ENCODE results near the gene RABGEF1.
"Not testable (repeated sequence)": the region's sequence is repeated elsewhere in the genome, so short reads cannot be mapped to it uniquely, and the experiment has no call there.

Gene RABGEF1

GRCh38 chr7:66740302-66740979, at the start of gene RABGEF1:
Gene RABGEF1 (plus strand): TSS chr7:66740733. CDS start chr7:66771900, 31,167 bp downstream.
- peak; percentile 99 for DNase-seq (ENCODE audit: low spot score)

GRCh38 chr7:66693331-66693730, 47.2 kb upstream of the RABGEF1 start:
- DNase-seq (ENCODE audit: low spot score) = no peak

- DNase-seq (ENCODE audit: low spot score) = no peak
These were observed 46.2 kb upstream of the RABGEF1 start for GRCh38 chr7:66694286-66694685.

DNA sequence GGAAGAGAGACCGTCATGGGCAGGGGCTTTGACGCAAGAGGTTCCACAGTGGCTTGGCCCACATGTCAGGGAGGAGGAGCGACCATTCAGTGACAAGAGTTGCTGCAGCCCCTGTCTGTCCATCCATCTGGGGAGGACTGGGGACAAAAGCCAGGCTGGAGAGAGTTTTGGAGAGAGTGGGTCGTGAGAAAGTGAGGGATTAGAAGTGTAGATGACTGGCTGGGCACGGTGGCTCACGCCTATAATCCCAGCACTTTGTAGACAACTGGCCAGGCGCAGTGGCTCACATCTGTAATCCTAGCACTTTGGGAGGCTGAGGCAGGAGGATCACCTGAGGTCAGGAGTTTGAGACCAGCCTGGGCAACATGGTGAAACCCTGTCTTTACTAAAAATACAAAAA, 45.1 kb upstream of the RABGEF1 start:
- not testable (repeated sequence) for DNase-seq (ENCODE audit: low spot score)

DNA sequence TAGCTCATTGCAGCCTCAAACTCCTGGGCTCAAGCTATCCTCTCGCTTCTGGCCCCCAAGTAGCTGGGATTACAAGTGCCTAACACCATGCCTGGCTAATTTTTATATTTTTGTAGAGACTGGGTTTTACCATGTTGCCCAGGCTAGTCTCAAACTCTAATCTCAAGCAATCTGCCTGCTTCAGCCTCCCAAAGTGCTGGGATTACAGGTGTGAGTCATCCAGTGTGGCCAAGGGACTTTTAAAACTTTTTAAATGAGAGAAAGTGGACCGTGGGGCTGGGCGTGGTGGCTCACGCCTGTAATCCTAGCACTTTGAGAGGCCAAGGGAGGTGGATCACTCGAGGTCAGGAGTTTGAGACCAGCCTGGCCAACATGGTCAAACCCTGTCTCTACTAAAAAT, 44.4 kb upstream of the RABGEF1 start:
- not testable (repeated sequence) for DNase-seq (ENCODE audit: low spot score)

- DNase-seq (ENCODE audit: low spot score) = no peak
These were observed 43.8 kb upstream of the RABGEF1 start for GRCh38 chr7:66696774-66697191.

DNA sequence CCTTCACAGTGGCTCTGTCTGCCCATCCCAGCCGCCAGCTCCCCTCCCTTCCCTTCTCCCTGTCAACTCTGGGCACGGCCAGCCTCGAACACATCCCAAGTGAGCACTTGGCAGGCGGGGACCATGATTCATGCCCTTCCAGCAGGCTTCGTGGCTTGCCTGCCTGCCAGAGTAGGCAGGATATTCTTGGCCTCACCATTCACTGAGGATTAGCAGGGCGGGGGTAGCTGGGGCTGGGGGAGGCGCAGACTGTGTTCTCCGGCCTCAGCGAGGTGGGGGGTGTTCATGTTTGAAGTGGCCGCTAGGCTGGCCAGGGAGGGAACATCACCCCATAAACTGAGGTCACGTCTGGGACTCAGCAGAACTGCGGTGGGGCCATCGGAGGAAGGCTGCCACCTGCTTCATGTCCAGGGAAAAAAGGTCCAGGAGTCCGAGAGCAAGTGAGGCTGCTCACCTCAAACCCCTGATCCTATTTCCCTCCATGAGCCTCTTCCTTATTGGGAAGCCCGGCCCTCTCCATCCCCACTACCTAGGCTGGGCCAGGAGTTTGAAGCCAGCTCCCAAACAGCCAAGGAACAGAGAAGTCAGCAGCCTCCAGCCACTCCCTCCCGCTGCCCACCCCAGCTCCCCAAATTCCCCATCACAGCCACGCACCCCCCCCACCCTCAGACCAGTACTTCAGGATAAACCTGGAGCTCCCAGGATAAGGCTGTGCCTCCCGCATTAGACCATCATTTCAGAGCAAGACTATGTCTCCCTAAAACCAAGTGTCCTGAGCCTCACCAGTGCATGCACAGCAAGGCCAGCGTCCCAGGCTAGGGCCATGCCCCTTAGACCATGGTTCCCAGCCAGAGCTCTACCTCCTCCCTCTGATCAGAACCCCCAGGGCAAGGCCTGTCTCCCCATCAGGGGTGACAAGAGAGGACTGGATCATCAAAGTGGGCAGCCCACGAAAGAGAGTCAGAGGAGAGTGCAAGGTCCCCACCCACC, 42.8 kb upstream of the RABGEF1 start:
- DNase-seq (ENCODE audit: low spot score) = no peak

- DNase-seq (ENCODE audit: low spot score) = no peak
These were observed 41.8 kb upstream of the RABGEF1 start for GRCh38 chr7:66698652-66699205.

DNA sequence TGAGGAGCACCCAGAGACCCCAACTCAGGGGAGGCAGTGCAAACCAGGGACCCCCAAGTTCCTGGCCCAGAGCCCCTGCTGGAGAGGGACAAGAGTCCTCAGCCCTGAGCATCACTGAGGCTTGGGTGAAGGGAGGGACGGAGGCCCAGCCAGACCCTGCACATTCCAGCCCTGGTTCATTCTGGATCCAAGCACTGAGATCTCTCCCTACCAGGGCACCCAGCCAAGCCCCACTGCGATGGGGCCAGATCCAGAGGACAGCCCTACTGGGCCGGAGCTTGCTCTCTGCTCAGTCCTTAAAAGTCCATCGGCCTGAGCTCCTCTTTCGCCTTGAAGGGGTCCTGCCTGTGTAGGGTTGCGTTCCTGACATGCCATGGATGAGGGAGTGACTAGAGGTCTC, 40.5 kb upstream of the RABGEF1 start:
- DNase-seq (ENCODE audit: low spot score) = no peak

DNA sequence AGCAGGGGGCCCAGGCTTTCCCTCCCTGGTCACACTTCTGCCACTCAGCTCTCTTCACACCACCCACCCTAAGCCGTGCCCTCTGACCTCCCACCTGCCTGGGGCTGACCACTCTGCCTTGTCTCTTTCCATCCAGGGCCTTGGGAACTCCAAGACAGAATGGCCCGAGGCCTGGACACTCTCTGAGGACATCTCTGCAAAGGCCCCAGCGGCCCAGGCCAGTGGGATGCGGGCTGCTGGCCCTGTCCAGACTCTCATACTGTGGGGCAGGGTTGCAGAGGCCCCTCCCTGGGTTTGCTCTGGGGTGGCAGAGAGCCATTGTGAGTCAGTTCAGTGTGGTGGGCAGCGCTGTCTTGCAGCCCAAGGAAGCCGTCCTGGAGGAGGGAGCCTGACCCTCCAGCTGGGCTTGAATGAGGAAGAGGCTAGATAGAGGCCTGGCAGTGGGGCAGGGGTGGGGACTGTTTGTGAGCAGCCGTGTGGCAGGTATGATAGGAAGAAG, 39.9 kb upstream of the RABGEF1 start:
- no peak for DNase-seq (ENCODE audit: low spot score)

DNA sequence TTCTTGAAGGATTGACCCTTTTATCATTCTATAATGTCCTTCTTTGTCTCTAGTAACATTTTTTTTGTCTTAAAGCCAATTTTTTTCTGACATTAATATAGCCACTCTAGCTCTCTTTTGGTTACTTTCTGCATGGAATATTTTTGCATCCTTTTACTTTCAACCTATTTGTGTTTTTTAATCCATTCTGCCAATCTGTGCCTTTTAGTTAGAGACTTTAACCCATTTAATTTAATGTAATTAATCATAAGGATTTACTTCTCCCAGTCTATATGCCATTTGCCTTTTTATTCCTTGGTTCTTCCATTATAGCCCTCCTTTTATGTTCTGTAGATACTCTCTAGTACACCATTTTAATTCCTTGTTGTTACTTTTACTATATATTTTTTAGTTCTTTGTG, 32.7 kb upstream of the RABGEF1 start:
- no peak for DNase-seq (ENCODE audit: low spot score)

DNA sequence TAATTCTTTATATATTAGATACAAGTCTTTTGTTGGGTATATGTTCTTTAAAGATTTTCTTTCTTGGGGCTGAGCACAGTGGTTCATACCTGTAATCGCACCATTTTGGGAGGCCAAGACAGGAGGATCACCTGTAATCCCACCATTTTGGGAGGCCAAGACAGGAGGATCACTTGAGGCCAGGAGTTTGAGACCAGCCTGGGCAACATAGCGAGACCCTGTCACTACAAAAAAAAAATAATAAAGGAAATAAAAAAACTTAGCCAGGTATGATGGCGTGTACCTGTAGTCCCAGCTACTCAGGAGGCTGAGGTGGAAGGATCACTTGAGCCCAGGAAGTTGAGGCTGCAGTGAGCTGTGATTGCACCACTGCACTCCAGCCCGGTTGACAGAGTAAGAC, 29.8 kb upstream of the RABGEF1 start:
- not testable (repeated sequence) for DNase-seq (ENCODE audit: low spot score)

DNA sequence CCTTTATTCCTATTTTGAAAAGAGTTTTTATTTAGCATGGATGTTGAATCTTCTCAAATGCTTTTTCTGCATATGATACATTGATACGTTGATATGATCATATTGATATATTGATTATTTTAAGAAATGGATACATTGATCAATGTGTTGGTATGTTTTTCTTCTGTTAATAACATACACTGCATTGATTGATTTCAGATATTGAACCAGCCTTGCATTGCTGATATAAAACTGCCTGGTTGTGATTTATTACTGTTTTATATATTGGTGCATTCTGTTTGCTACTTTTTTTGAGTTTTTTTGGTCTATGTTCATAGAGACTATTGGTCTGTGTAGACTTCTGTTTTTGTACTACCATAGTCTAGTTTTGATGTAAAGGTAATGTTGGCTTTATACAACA, 26.8 kb upstream of the RABGEF1 start:
- DNase-seq (ENCODE audit: low spot score) = no peak

DNA sequence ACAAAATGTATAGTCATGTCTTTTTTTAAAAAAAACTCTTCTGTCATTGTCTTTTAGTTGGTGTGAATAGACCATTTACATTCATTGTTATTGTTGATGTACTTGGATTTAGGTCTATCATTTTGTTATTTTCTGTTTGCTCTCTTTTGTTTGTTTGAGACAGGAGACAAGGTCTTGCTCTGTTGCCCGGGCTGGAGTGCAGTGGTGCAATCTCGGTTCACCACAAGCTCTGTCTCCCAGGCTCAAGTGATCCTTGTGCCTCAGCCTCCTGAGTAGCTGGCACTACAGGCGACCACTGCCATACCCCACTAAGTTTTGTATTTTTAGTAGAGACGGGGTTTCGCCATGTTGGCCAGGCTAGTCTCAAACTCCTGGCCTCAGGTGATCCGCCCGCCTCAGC, 23.9 kb upstream of the RABGEF1 start:
- DNase-seq (ENCODE audit: low spot score) = not testable (repeated sequence)

DNA sequence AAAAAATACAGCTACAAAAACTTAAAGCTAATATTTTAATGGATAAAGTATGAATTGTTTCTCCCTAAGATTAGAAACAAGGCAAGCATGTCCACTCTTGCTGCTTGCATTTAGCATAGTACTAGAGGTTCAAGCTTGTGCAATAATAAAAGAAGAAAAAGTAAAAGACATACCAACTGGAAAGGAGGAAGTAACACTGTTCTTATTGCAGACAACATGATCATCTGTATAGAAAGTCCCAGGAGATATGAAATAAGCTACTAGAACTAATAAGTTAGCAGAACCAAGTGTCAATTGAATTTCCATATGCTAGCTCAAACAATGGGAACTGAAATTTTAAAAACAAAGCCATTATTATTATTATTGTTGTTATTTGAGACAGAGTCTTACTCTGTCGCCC, 20.0 kb upstream of the RABGEF1 start:
- no peak for DNase-seq (ENCODE audit: low spot score)

- DNase-seq (ENCODE audit: low spot score) = no peak
These were observed 14.7 kb upstream of the RABGEF1 start for GRCh38 chr7:66725843-66726242.

- no peak for DNase-seq (ENCODE audit: low spot score)
These were observed 13.5 kb upstream of the RABGEF1 start for GRCh38 chr7:66727058-66727457.

DNA sequence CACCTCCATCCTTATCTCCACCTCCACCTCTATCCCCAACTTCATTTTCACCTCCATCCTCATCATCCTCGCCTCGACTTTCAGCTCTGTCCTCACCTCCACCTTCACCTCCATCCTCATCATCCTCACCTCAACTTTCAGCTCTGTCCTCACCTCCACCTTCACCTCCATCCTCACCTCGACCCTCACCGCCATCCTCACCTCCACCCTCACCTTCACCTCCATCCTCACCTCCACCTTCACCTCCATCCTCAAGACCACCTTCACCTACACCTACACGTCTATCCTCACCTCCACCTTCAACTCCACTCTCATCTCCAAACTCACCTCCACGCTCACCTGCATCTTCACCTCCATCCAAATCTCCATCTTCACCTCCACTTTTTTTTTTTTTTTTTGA, 12.0 kb upstream of the RABGEF1 start:
- DNase-seq (ENCODE audit: low spot score) = no peak

GRCh38 chr7:66729274-66729673, 11.3 kb upstream of the RABGEF1 start:
- no peak for DNase-seq (ENCODE audit: low spot score)

DNA sequence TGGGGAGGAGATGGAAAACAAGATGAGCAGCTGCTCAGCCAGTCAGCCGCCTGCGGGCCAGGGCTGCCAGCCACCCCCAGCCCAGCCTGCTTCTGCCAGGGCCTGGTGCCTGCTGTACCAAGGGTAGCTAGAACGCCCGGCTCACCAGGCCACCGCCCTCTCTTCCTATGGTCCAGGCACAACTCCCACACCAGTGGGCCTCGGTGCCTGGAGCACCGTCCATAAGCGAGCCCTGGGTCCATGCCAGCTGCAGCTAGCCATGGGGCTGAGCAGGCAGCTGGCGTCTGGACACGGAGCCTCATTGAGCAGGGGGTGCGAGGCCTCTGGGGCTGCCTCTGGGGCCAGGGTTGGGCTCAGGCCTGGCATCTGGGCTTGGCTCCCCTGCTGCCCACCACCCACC, 8.5 kb upstream of the RABGEF1 start:
- no peak for DNase-seq (ENCODE audit: low spot score)

DNA sequence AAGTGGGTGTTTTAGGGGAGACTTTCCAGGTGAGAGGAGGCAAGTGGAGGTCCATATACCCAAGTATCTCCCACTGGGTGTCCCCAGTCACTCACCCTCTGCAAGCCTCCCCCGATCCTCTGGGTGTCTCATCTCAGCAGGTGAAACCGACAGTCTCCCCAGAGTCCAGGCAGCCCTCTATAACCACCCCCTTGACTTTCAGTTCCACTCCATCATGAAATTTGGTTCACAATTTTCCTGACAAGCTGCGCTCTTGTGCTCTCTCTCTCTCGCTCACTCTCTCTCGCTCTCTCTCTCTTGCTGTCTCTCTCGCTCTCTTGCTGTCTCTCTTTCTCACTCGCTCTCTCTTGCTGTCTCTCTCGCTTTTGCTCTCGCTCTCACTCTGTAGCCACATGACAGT, 8.1 kb upstream of the RABGEF1 start:
- DNase-seq (ENCODE audit: low spot score) = no peak

- DNase-seq (ENCODE audit: low spot score) = no peak
These were observed 6.5 kb upstream of the RABGEF1 start for GRCh38 chr7:66734006-66734405.

GRCh38 chr7:66735154-66735553, 5.4 kb upstream of the RABGEF1 start:
- no peak for DNase-seq (ENCODE audit: low spot score)

Measured in hematopoietic multipotent progenitor cell treated with erythropoietin and hydrocortisone succinate and interleukin-3 and kit ligand, for 15 days (in vitro differentiated cells).